ENCODE data around the gene SIRPB1. TPM values are rescaled to one million over a fixed set of nuclear protein-coding genes. Genes with fewer than 3 reads are reported as not detected.

The SIRPB1 gene
- total and polyA plus RNA-seq, 9 donors: 0.25 to 9.7 (median 1.9) TPM

DNA sequence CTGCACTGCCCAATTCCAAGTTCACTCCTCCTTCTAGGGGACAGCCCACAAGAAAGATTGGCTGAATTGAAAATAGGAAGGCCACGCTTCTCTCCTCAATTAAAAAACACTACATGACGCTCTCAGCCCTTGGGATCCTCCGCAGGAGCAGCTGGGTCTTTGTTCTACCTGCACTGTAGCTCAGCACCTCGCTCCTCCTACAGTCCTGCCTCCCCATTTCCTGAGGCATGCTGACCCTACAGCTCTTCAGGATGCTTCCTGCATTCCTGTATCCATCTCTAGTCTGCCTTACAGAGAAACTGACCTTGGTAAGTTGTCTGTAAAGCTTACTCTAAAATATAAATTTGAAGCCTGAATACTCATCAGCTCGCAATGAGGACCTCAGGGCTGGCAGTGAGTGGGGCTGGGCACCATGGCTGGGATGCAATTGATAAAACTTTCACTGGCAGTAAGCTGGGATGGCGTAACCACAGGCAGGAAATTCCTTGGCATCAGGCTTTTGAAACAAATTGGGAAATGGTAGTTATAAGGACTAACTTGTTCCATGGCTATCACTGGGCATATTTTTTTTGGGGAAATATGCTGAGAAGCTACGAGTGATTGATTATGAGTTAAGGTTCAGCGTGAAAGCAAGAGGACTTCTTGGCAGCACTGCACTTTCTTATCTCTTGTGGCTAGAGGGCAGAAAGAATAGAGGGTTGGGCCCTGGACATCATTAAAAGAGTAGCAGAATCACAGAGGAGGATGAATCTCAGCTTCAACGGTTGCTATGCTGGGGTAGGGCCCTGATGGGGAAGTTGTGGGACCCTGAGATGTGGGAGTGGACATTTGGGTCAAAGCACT is 11.7 kb upstream of the SIRPB1 start:
- intact Hi-C loops (cut with DNase I): no loop called here

DNA sequence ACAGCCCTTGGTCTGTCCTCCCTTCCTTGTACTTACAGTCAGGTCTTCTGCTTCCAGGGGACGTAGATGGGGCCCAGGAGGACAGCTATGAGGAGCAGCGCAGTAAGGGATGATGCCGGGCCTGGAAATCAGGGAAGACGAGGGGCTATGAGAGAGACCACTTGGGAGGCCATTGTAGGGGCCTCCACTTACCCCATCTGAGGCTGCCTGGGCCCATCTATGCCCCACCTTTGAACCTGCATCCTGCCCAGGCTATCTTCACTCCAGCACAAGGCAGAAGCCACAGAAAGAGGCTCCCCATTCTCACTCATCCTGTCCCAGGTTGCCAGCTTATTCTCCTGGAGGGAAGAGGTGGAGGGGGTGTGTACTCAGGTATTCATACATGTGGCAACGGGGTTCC is 10.4 kb upstream of the SIRPB1 start:
- WGBS, 3 donors: 77 to 87% (median 80%) methylated on average over 4 to 5 of the region's 5 CpGs
- intact Hi-C loops (cut with DNase I): no loop called here
- H3K27ac ChIP-seq: no peak overlapping the region
- no peaks in the 10 kb centered on the region for H3K9me3 ChIP-seq
- no peak for TF ChIP-seq EP300 (IDR thresholded peaks at IDR 0.05)
- TF ChIP-seq, protein P1, sequence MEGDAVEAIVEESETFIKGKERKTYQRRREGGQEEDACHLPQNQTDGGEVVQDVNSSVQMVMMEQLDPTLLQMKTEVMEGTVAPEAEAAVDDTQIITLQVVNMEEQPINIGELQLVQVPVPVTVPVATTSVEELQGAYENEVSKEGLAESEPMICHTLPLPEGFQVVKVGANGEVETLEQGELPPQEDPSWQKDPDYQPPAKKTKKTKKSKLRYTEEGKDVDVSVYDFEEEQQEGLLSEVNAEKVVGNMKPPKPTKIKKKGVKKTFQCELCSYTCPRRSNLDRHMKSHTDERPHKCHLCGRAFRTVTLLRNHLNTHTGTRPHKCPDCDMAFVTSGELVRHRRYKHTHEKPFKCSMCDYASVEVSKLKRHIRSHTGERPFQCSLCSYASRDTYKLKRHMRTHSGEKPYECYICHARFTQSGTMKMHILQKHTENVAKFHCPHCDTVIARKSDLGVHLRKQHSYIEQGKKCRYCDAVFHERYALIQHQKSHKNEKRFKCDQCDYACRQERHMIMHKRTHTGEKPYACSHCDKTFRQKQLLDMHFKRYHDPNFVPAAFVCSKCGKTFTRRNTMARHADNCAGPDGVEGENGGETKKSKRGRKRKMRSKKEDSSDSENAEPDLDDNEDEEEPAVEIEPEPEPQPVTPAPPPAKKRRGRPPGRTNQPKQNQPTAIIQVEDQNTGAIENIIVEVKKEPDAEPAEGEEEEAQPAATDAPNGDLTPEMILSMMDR (IDR thresholded peaks at IDR 0.05): no peak
- no peak for TF ChIP-seq POLR2A (IDR thresholded peaks at IDR 0.05)
- H3K4me1 ChIP-seq (ENCODE audit: insufficient read depth): no peaks in the 10 kb centered on the region
- no peaks in the 10 kb centered on the region for H3K36me3 ChIP-seq
- no peak overlapping the region for H3K4me3 ChIP-seq
- no peak for DNase-seq
- no peaks in the 10 kb centered on the region for H3K27me3 ChIP-seq

More for the DNA sequence above, 11.7 kb upstream of the SIRPB1 start:
- H3K4me1 ChIP-seq (ENCODE audit: insufficient read depth): no peaks in the 10 kb centered on the region
- H3K4me3 ChIP-seq: no peak overlapping the region
- H3K9me3 ChIP-seq: no peaks in the 10 kb centered on the region
- WGBS, 3 donors: 32 to 47% (median 45%) methylated on average over 9 of the region's 9 CpGs
- no peak for DNase-seq
- no peaks in the 10 kb centered on the region for H3K36me3 ChIP-seq
- TF ChIP-seq, protein P1 (IDR thresholded peaks at IDR 0.05): no peak
- TF ChIP-seq EP300 (IDR thresholded peaks at IDR 0.05) (no peak), POLR2A (IDR thresholded peaks at IDR 0.05) (no peak)
- H3K27ac ChIP-seq: no peak overlapping the region
- H3K27me3 ChIP-seq: no peaks in the 10 kb centered on the region

DNA sequence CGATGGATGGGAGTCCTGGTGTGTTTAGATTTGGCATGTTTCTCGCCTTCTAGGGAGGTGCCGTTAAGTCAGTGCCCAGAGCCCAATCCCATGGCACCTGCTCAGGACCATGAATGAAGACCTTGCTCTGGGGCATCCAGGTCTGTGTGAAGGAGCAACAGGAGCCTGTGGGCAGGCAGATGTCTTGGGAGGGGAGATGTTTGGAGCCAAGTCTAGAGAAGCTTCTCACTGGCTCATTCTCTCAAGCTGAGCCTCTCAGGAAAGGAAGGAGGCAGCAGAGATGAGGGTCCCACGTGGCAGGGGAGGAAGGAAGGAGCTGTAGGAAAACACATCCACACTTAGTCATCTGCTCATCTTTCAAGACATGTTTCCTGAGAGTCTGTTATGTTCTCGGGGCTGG is 9.5 kb upstream of the SIRPB1 start:
- WGBS, 3 donors: 62 to 77% (median 67%) methylated on average over 5 of the region's 5 CpGs
- TF ChIP-seq EP300 (IDR thresholded peaks at IDR 0.05) (no peak), POLR2A (IDR thresholded peaks at IDR 0.05) (no peak)
- TF ChIP-seq, protein P1 (IDR thresholded peaks at IDR 0.05): no peak
- Histone ChIP-seq H3K4me3 (no peak overlapping the region), H3K27ac (no peak overlapping the region), H3K4me1 (ENCODE audit: insufficient read depth) (no peaks in the 10 kb centered on the region), H3K27me3 (no peaks in the 10 kb centered on the region), H3K36me3 (no peaks in the 10 kb centered on the region), H3K9me3 (no peaks in the 10 kb centered on the region)
- DNase-seq: no peak
- intact Hi-C loops (cut with DNase I): loop anchor here in 1 of 4 donors (10.0 kb wide), 1 partner anchor 755 kb away; the partner anchor contains the start of gene TGM6

DNA sequence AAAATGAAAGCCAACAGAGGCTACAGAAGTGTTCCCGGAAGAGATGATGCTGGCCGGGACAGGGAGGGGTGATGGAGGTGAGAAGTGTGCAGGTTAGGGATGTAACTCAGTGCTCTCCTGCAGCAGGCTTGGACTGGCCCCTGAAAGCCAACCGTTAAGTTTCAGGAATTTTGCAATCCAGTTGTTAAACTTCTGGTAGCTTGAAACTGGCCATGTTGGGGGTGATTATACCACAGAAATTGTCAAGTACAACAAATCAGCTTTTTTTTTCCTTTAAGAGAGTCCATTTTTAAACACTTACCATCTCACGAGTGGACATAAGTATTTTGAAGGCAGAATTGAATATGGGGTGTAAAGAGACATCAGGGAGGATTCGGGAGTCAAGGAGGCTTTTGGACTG is 8.8 kb upstream of the SIRPB1 start:
- no peak for DNase-seq
- Histone ChIP-seq H3K9me3 (no peaks in the 10 kb centered on the region), H3K27ac (no peak overlapping the region), H3K4me1 (ENCODE audit: insufficient read depth) (no peaks in the 10 kb centered on the region), H3K27me3 (no peaks in the 10 kb centered on the region), H3K4me3 (no peak overlapping the region), H3K36me3 (no peaks in the 10 kb centered on the region)
- WGBS, 3 donors: 71 to 77% (median 76%) methylated on average over 5 of the region's 5 CpGs
- intact Hi-C loops (cut with DNase I): loop anchor here in 1 of 4 donors (10.0 kb wide), 1 partner anchor 756 kb away; the partner anchor contains the start of gene TGM6
- TF ChIP-seq, protein P1 (IDR thresholded peaks at IDR 0.05): no peak
- TF ChIP-seq POLR2A (IDR thresholded peaks at IDR 0.05) (no peak), EP300 (IDR thresholded peaks at IDR 0.05) (no peak)
